ENCODE data around the gene EEF1AKMT1. TPM values are rescaled to one million over a fixed set of nuclear protein-coding genes. Genes with fewer than 3 reads are reported as not detected.

EEF1AKMT1 gene
- total and polyA plus RNA-seq, 8 donors, result 9.6 to 15.9 (median 14.0) TPM

DNA sequence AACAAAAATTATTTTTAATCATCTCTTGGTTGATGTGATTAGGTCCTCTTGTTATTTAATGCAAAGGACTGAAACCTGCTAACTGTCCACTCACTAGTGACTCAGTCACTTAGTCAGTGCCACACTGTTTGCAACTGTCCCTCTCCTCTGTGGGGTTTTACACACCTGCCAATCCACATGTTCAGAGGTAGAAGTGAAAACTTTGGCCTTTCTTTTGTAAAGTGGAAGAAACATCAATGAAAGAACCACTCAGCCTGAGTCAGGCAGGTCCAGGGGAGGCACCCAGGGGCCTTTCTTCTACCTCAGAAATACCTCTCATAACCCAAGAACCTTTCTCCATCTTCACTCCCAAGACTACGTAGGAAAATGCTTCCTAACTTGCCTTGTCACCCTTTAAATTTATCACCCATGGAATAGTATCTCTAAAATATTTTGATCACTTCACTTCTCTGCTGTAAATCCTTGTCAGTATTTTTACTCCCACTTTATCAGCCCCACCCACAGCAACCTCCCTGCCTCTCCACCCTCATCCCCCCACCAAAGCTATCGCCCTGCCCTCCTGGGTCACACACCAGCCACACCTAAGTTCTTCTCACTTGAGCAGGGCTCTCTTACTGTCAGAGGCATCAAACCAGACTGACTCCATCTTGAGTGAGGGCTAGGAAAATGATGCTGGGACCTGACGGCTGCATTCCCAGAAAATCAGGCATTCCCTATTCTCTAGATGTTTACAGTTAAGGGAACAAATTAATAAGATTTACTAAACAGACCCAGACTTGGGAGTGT is 29.6 kb upstream of the EEF1AKMT1 start:
- H3K4me3 ChIP-seq, result no peak overlapping the region
- peaks cover 0 to 33% of the 10 kb centered on the region in 2 donors for H3K36me3 ChIP-seq
- no peaks in the 10 kb centered on the region for H3K9me3 ChIP-seq
- TF ChIP-seq, protein P1, sequence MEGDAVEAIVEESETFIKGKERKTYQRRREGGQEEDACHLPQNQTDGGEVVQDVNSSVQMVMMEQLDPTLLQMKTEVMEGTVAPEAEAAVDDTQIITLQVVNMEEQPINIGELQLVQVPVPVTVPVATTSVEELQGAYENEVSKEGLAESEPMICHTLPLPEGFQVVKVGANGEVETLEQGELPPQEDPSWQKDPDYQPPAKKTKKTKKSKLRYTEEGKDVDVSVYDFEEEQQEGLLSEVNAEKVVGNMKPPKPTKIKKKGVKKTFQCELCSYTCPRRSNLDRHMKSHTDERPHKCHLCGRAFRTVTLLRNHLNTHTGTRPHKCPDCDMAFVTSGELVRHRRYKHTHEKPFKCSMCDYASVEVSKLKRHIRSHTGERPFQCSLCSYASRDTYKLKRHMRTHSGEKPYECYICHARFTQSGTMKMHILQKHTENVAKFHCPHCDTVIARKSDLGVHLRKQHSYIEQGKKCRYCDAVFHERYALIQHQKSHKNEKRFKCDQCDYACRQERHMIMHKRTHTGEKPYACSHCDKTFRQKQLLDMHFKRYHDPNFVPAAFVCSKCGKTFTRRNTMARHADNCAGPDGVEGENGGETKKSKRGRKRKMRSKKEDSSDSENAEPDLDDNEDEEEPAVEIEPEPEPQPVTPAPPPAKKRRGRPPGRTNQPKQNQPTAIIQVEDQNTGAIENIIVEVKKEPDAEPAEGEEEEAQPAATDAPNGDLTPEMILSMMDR (IDR thresholded peaks at IDR 0.05), result no peak
- H3K27ac ChIP-seq, result no peak overlapping the region
- intact Hi-C loops (cut with DNase I), result no loop called here
- ATAC-seq, result no peak
- DNase-seq, result no peak
- H3K27me3 ChIP-seq, result no peaks in the 10 kb centered on the region
- H3K4me1 ChIP-seq, result no peaks in the 10 kb centered on the region

DNA sequence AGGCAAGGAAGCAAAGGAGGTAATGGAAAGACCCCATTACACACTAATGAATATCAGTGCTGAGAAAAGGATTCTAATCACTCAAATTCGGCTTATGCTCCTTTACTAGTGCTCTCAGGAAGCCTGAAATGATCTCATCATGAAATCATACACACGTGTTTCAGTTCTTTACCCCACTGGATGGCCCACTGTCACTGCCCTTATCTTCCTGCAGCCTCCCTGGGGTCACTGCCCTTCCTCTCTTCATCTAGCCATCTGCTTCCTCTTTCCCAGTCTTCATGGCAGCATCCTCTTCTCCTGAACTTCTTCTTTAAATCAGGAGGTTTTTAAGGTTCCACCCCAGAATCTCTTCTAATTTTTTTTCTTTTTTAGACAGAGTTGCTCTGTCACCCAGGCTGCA is 27.9 kb upstream of the EEF1AKMT1 start:
- H3K4me3 ChIP-seq, result no peak overlapping the region
- no peak overlapping the region for H3K27ac ChIP-seq
- DNase-seq (no peak), ATAC-seq (no peak)
- intact Hi-C loops (cut with DNase I), result no loop called here
- TF ChIP-seq, protein P1 (IDR thresholded peaks at IDR 0.05), result no peak
- H3K4me1 ChIP-seq, result peaks cover 0 to 6% of the 10 kb centered on the region in 2 donors
- no peaks in the 10 kb centered on the region for H3K27me3 ChIP-seq
- H3K36me3 ChIP-seq, result peaks cover 0 to 23% of the 10 kb centered on the region in 2 donors
- H3K9me3 ChIP-seq, result no peaks in the 10 kb centered on the region

DNA sequence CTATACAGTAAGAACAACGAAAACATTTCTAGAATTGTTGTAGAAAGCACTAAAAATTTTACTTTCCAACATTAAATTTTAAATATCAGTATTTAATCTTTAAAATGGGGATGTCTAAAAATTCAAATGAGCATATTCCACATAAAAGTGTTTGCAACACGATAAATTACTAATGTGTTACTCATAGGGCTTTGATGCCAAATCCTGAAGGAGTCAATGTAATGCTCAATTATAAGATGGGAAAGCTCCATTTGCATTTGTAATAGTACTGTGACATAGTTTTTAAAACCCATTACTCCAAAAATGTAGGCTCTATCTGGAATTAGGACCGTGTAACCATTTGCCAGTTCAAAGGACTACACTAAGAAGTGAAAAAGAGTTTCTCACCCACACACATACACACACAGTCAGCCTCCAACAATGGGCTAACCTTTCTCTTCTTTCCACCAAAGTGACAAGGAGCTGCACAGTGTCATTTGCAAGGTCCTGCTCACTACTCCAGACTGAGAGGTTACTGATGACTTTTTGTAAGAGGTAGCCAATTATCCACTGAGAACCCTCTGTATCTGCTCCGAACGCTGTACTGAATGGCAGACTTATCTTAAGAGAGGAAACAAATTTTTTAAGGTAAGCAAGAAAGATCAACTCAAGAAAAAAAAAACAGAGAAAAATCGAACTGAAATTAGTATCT is 26.1 kb upstream of the EEF1AKMT1 start:
- H3K27ac ChIP-seq, result no peak overlapping the region
- ATAC-seq (no peak), DNase-seq (no peak)
- H3K9me3 ChIP-seq, result no peaks in the 10 kb centered on the region
- H3K4me1 ChIP-seq, result peaks cover 0 to 6% of the 10 kb centered on the region in 2 donors
- H3K36me3 ChIP-seq, result peaks cover 0 to 33% of the 10 kb centered on the region in 2 donors
- TF ChIP-seq, protein P1 (IDR thresholded peaks at IDR 0.05), result no peak
- intact Hi-C loops (cut with DNase I), result no loop called here
- H3K4me3 ChIP-seq, result no peak overlapping the region
- H3K27me3 ChIP-seq, result no peaks in the 10 kb centered on the region

DNA sequence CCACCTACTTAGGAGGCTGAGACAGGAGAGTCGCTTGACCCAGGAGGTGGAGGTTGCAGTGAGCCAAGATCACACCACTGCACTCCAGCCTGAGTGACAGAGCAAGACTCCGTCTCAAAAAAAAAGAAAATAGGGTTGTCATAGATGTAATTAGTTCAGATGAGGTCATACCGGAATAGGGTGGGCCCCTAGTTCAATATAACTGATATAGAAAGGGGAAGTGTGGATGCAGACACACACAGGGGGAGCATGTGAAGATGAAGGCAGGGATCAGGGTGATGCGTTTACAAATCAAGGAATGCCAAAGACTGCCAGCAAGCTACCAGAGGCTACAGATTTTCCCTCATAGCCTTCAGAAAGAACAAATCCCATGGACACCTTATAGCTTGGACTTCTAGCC is 24.3 kb upstream of the EEF1AKMT1 start:
- TF ChIP-seq, protein P1 (IDR thresholded peaks at IDR 0.05), result no peak
- no peaks in the 10 kb centered on the region for H3K27me3 ChIP-seq
- no peak overlapping the region for H3K27ac ChIP-seq
- no peak overlapping the region for H3K4me3 ChIP-seq
- peaks cover 0 to 6% of the 10 kb centered on the region in 2 donors for H3K4me1 ChIP-seq
- no peak for ATAC-seq
- peaks cover 0 to 45% of the 10 kb centered on the region in 2 donors for H3K36me3 ChIP-seq
- DNase-seq, result no peak
- intact Hi-C loops (cut with DNase I), result no loop called here
- no peaks in the 10 kb centered on the region for H3K9me3 ChIP-seq

DNA sequence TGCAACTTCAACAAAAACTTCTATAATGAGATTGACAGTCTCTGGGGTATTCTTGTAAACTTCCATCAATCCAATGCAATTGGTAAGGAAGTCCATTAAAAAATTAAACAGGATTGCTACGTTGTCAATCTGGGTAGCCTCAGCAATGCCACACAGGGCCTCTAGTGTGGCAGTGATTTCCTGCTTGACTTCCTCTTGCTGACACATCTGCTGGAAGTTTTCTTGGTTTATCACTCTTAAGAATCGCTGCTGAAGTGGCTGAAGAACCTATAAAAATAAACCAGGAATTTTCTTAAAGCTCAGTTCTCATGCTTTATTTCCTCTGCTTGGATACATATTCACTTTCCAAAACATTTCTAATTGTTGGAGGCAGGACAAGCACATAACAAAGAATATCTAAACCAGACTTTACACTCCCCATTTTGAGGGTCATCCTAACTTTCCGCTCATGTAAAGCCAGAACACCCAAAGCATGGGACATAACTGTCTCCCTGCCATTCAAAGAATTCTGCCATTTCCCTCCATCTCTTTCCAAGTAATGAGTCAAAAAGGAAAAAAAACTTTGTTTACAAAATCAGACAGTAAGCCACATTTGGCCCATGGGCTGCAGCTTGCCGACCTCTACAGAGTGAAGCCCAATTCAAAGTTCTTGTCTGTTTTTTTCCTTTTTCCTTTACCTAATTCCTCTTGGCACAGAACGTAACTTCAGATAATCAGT is 23.2 kb upstream of the EEF1AKMT1 start:
- intact Hi-C loops (cut with DNase I), result no loop called here
- Histone ChIP-seq H3K36me3 (peaks cover 0 to 51% of the 10 kb centered on the region in 2 donors), H3K27me3 (no peaks in the 10 kb centered on the region), H3K4me3 (no peak overlapping the region), H3K4me1 (peaks cover 0 to 6% of the 10 kb centered on the region in 2 donors), H3K9me3 (no peaks in the 10 kb centered on the region), H3K27ac (no peak overlapping the region)
- TF ChIP-seq, protein P1 (IDR thresholded peaks at IDR 0.05), result no peak
- ATAC-seq (peak; percentile 19), DNase-seq (no peak)

Measured in left lung (tissue), 10 donors.